Measurements from ENCODE around the gene PLAU. TPM values are rescaled to one million over a fixed set of nuclear protein-coding genes. Genes with fewer than 3 reads are reported as not detected.

PLAU gene
- total and polyA plus RNA-seq, 8 donors, result 5.5 to 39.5 (median 9.9) TPM; not detected in 1

DNA sequence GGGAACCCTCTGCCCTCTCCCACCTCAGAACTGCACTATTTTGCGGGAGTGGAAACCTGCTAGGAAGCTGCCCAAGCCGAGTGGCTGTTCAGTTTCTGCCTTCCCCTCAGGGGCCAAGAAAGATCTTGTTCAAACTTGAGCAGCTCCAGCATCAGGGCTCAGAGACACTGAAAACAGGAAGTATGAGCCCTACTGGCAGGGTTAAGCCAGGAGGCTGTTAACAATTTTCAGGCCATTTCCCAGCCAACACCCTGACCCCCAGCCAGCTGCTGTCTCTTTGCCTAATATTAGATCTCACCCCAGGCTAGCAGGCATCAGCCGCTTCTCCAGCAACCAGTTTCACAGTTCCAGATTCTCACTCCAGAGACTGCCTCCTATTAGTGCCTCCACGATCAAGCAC, 9.2 kb downstream of the PLAU start:
- Histone ChIP-seq H3K4me3 (no peak overlapping the region), H3K4me1 (peaks cover 0 to 26% (median 7%) of the 10 kb centered on the region in 4 donors), H3K27me3 (no peaks in the 10 kb centered on the region), H3K27ac (peak overlapping the region in 4 of 5 donors; percentile 31 to 78 (median 60)), H3K9me3 (no peaks in the 10 kb centered on the region), H3K36me3 (peaks cover 0 to 12% (median 3%) of the 10 kb centered on the region in 4 donors)
- WGBS, 5 donors, result 31 to 59% (median 55%) methylated on average over 4 of the region's 4 CpGs
- peak in 1 of 2 donors; percentile 63 for DNase-seq
- intact Hi-C loops (cut with DNase I; ENCODE audit: low total_unique reads), result no loop called here
- TF ChIP-seq POLR2AphosphoS5 (IDR thresholded peaks at IDR 0.05), result no peak
- TF ChIP-seq POLR2A (IDR thresholded peaks at IDR 0.05), result no peak
- no peak for TF ChIP-seq EP300 (IDR thresholded peaks at IDR 0.05)
- no peak for TF ChIP-seq CTCF (IDR thresholded peaks at IDR 0.05)

GRCh38 chr10:73922007-73922863, 11.3 kb downstream of the PLAU start:
- Histone ChIP-seq H3K9me3 (no peaks in the 10 kb centered on the region), H3K27ac (no peak overlapping the region), H3K36me3 (no peaks in the 10 kb centered on the region), H3K4me1 (peaks cover 0 to 15% (median 4%) of the 10 kb centered on the region in 4 donors), H3K4me3 (no peak overlapping the region), H3K27me3 (no peaks in the 10 kb centered on the region)
- intact Hi-C loops (cut with DNase I; ENCODE audit: low total_unique reads), result no loop called here
- 80 to 90% (median 85%) methylated on average over 6 of the region's 6 CpGs for WGBS, 5 donors
- TF ChIP-seq POLR2AphosphoS5 (IDR thresholded peaks at IDR 0.05) (no peak), EP300 (IDR thresholded peaks at IDR 0.05) (no peak), POLR2A (IDR thresholded peaks at IDR 0.05) (no peak), CTCF (IDR thresholded peaks at IDR 0.05) (no peak)
- no peak for DNase-seq

- no peak for DNase-seq
- Histone ChIP-seq H3K27ac (no peak overlapping the region), H3K27me3 (no peaks in the 10 kb centered on the region), H3K4me1 (peaks cover 0 to 9% (median 4%) of the 10 kb centered on the region in 4 donors), H3K4me3 (no peak overlapping the region), H3K36me3 (no peaks in the 10 kb centered on the region), H3K9me3 (no peaks in the 10 kb centered on the region)
- intact Hi-C loops (cut with DNase I; ENCODE audit: low total_unique reads), result no loop called here
- TF ChIP-seq CTCF (IDR thresholded peaks at IDR 0.05) (no peak), POLR2AphosphoS5 (IDR thresholded peaks at IDR 0.05) (no peak), EP300 (IDR thresholded peaks at IDR 0.05) (no peak), POLR2A (IDR thresholded peaks at IDR 0.05) (no peak)
- WGBS, 5 donors, result 71 to 95% (median 91%) methylated on average over 1 to 2 of the region's 2 CpGs
Observed at GRCh38 chr10:73922864-73923133, 11.9 kb downstream of the PLAU start.

DNA sequence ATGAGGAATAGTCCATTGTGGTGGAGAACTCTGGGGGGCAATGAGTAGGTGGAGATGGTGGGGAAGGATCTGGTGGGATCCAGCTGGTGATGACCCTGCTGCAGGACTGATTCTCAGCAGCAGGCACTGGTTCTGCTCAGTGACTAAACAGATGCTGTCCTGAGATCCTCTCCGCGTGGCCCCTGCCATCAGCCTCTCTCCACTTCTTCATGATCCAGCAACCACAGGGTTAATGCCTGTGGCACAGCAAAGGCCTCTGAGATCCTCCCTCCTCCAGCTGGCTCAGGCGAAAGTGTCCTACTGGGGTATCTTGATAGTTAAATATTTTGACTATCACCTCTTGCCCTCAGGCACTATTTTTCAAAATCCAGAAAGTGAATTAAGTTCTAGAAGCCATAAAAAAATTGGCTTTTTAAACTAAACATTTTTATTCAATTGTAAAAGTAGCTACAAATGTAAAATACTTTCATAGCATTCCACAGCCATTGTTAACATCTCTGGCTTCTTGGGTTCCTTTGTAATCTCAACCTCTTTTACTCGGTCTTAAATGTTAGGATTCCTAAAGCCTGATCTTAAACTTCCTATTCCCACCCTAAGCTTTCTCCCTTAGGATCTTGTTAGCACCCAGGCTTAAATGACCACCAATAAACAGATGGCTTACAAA, 13.1 kb downstream of the PLAU start:
- TF ChIP-seq CTCF (IDR thresholded peaks at IDR 0.05), result no peak
- no peak for TF ChIP-seq EP300 (IDR thresholded peaks at IDR 0.05)
- TF ChIP-seq POLR2AphosphoS5 (IDR thresholded peaks at IDR 0.05), result no peak
- TF ChIP-seq POLR2A (IDR thresholded peaks at IDR 0.05), result no peak
- H3K4me3 ChIP-seq, result no peak overlapping the region
- WGBS, 5 donors, result 44 to 61% (median 55%) methylated on average over 4 of the region's 4 CpGs
- H3K4me1 ChIP-seq, result peaks cover 0 to 9% (median 4%) of the 10 kb centered on the region in 4 donors
- no peak overlapping the region for H3K27ac ChIP-seq
- intact Hi-C loops (cut with DNase I; ENCODE audit: low total_unique reads), result no loop called here
- no peaks in the 10 kb centered on the region for H3K9me3 ChIP-seq
- no peak for DNase-seq
- no peaks in the 10 kb centered on the region for H3K27me3 ChIP-seq
- H3K36me3 ChIP-seq, result no peaks in the 10 kb centered on the region

Measured in stomach (tissue), 9 donors.